Endothelial cell of umbilical vein (primary cell): ENCODE results near the gene PHOX2B. TPM values are rescaled to one million over a fixed set of nuclear protein-coding genes. Genes with fewer than 3 reads are reported as not detected.

Experiments
- BruUV-seq: library from RNA; stranded (reverse); fragments of 400-500 nt; replicated peaks from 2 replicates; lab custom pipeline; 2021; lab: Mats Ljungman, UMichigan
- CTCF ChIA-PET: fragments of 300-600, 350-600 bp; sonication (Branson Sonifier 250); formaldehyde crosslinking; loops from one replicate; lab custom pipeline; 2021; ENCODE audit warnings: antibody characterized with exemption, inconsistent platforms; lab: Charles Lee
- POLR2A ChIA-PET: fragments of 300-600, 350-600 bp; sonication (Branson Sonifier 250); formaldehyde crosslinking; loops from one replicate; lab custom pipeline; 2021; ENCODE audit warnings: antibody characterized with exemption, inconsistent platforms; lab: Charles Lee
- DNase-seq: peaks from one replicate; pipeline ENCODE4 v3.0.0-alpha.2; 2011; ENCODE audit warnings: low read depth, low spot score
- FAIRE-seq: peaks from 2 replicates; lab custom pipeline; 2011; peaks lifted over from hg19 to GRCh38; lab: Jason Lieb, UNC
- H2AFZ ChIP-seq: 2 replicates; pipeline ENCODE4 v1.6.0; 2012; ENCODE audit warnings: low read depth, low read length, control low read depth, inconsistent platforms
- H3K27ac ChIP-seq: 2 replicates; pipeline ENCODE4 v1.5.1; 2011; ENCODE audit warnings: low read depth, mild to moderate bottlenecking, control low read depth, low read length, moderate library complexity; ENCODE audit not compliant: insufficient read depth
- H3K27me3 ChIP-seq, 2 experiments: 2 replicates each; pipeline versions ENCODE4 v1.6.0 to v1.6.1; 2011; ENCODE audit warnings: low read length in 2 of 2, mixed read lengths in 1 of 2; ENCODE audit not compliant: control insufficient read depth in 2 of 2, insufficient read depth in 2 of 2
- H3K36me3 ChIP-seq, 2 experiments: 2 replicates in 1 of 2; 3 replicates in 1 of 2; pipeline ENCODE4 v1.5.1; 2011; ENCODE audit warnings: low read length in 2 of 2, mild to moderate bottlenecking in 1 of 2, moderate library complexity in 1 of 2; ENCODE audit not compliant: control insufficient read depth in 2 of 2, insufficient read depth in 2 of 2; ENCODE audit errors: extremely low read depth in 1 of 2
- H3K4me1 ChIP-seq: 3 replicates; pipeline ENCODE4 v1.5.1; 2011; ENCODE audit warnings: mild to moderate bottlenecking, low read length; ENCODE audit not compliant: control insufficient read depth, insufficient read depth; ENCODE audit errors: extremely low read depth
- H3K4me2 ChIP-seq: 2 replicates; pipeline ENCODE4 v1.6.1; 2011; ENCODE audit warnings: low read length, control low read depth, mixed read lengths; ENCODE audit not compliant: insufficient read depth
- H3K4me3 ChIP-seq, 3 experiments: fragments of 200-600 bp in 1 of 3; sonication (generic), shearing (Covaris generic) in 1 of 3; replicated peaks in 1 of 3; 2 replicates each; pipeline ENCODE4 v1.5.1; 2011 to 2016; ENCODE audit warnings: control low read depth in 3 of 3, low read length in 3 of 3, mild to moderate bottlenecking in 2 of 3, inconsistent platforms in 1 of 3, low read depth in 1 of 3, moderate library complexity in 1 of 3; ENCODE audit not compliant: insufficient read depth in 1 of 3
- H3K79me2 ChIP-seq: 2 replicates; pipeline ENCODE4 v1.6.0; 2012; ENCODE audit warnings: low read length, inconsistent platforms; ENCODE audit not compliant: control insufficient read depth, insufficient read depth
- H3K9ac ChIP-seq: replicated peaks from 2 replicates; pipeline ENCODE3; 2011; ENCODE audit warnings: low read length, control low read depth; ENCODE audit not compliant: insufficient read depth; ENCODE audit errors: extremely low read depth
- H3K9me1 ChIP-seq: replicated peaks from 3 replicates; pipeline ENCODE4 v1.6.0; 2011; ENCODE audit warnings: mild to moderate bottlenecking, low read length; ENCODE audit not compliant: control insufficient read depth, insufficient read depth; ENCODE audit errors: extremely low read depth
- H3K9me3 ChIP-seq: replicated peaks from 2 replicates; pipeline ENCODE4 v1.5.1; 2012; ENCODE audit warnings: low read length, inconsistent platforms; ENCODE audit not compliant: control insufficient read depth, insufficient read depth
- H4K20me1 ChIP-seq: replicated peaks from 2 replicates; pipeline ENCODE3; 2011; ENCODE audit warnings: mild to moderate bottlenecking, low read length; ENCODE audit not compliant: control insufficient read depth, insufficient read depth; ENCODE audit errors: extremely low read depth
- CTCF ChIP-seq, 2 donors: IDR thresholded peaks; 1 replicate in 1 of 2; 2 replicates in 1 of 2; pipeline ENCODE4 v1.5.1; 2011; ENCODE audit warnings: low read length in 2 of 2, mild to moderate bottlenecking in 2 of 2, moderate library complexity in 2 of 2, control low read depth in 1 of 2, inconsistent platforms in 1 of 2, low read depth in 1 of 2; ENCODE audit not compliant: insufficient read depth in 1 of 2; ENCODE audit errors: extremely low read depth in 1 of 2
- EZH2 ChIP-seq: IDR thresholded peaks from 2 replicates; pipeline ENCODE4 v1.6.1; 2012; ENCODE audit warnings: borderline replicate concordance, low read depth, mild to moderate bottlenecking, moderate library complexity, low read length, inconsistent platforms; ENCODE audit not compliant: severe bottlenecking
- FOS ChIP-seq: IDR thresholded peaks from 2 replicates; pipeline ENCODE4 v1.6.1; 2011; ENCODE audit warnings: mild to moderate bottlenecking, low read length, moderate library complexity, borderline replicate concordance; ENCODE audit not compliant: insufficient read depth
- GATA2 ChIP-seq: IDR thresholded peaks from 2 replicates; pipeline ENCODE4 v1.7.0; 2011; ENCODE audit warnings: low read depth, mild to moderate bottlenecking, moderate library complexity, mixed read lengths, low read length; ENCODE audit not compliant: insufficient read length, insufficient read depth
- JUN ChIP-seq: IDR thresholded peaks from 2 replicates; pipeline ENCODE4 v1.6.1; 2011; ENCODE audit warnings: borderline replicate concordance, low read depth; ENCODE audit not compliant: insufficient read length, insufficient read depth
- MYC ChIP-seq: IDR thresholded peaks from one replicate; pipeline ENCODE4 v1.6.1; 2011; ENCODE audit warnings: mild to moderate bottlenecking, low read depth, low read length
- POLR2A ChIP-seq: IDR thresholded peaks from 2 replicates; pipeline ENCODE4 v1.6.1; 2012; ENCODE audit warnings: low read depth, mild to moderate bottlenecking, control low read depth, low read length
- POLR2AphosphoS5 ChIP-seq: IDR thresholded peaks from 2 replicates; pipeline ENCODE4 v1.6.1; 2012; ENCODE audit warnings: low read depth, mild to moderate bottlenecking, control low read depth, low read length, moderate library complexity; ENCODE audit not compliant: insufficient read depth
- dilution Hi-C: fragments of 300-500 bp; cut with MboI; formaldehyde crosslinking; loops from one replicate; pipeline ENCODE4 v1.15.0; 2019; ENCODE audit warnings: low sequenced_read_pairs; ENCODE audit not compliant: extremely low pct_ligation_motif_present
- intact Hi-C: fragments of 100-400 bp; cut with micrococcal nuclease; formaldehyde crosslinking; loops from one replicate; pipeline ENCODE4 v1.10.0; 2022
- polyA plus RNA-seq, 4 experiments: library from polyadenylated mRNA; depleted of rRNA in 3 of 4; stranded (reverse) in 3 of 4; unstranded in 1 of 4; fragments of >200 nt; gene quantifications; 2 replicates each; pipeline versions ENCODE4 v1.2.1 to v1.2.3, GENCODE V29; 2011 to 2012; ENCODE audit warnings: missing spikeins in 1 of 4
- total RNA-seq: library from RNA; stranded (reverse); gene quantifications from 2 replicates; pipeline ENCODE4 v1.2.3, GENCODE V29; 2021
- TF ChIP-seq, protein P1 (sequence below): IDR thresholded peaks from 2 replicates; pipeline ENCODE4 v1.6.1; 2011; ENCODE audit not compliant: insufficient read depth, insufficient read length

PHOX2B gene
- total and polyA plus RNA-seq, 2 donors (not counting 3 experiments of a cell fraction or from before 2014, with no cell fraction given): not detected

GRCh38 chr4:41702770-41703169 is 45.8 kb downstream of the PHOX2B start:
- FAIRE-seq: no peak
- H3K9ac ChIP-seq: no peak overlapping the region
- dilution Hi-C loops: no loop called here

More at GRCh38 chr4:41702770-41703169, 45.8 kb downstream of the PHOX2B start:
- no peaks in the 10 kb centered on the region for H3K4me1 ChIP-seq
- no peak overlapping the region for H3K27ac ChIP-seq
- H3K4me2 ChIP-seq: no peak overlapping the region
- no peaks in the 10 kb centered on the region for H3K36me3 ChIP-seq
- no TSS peak for BruUV-seq
- H3K9me1 ChIP-seq: no peaks in the 10 kb centered on the region
- TF ChIP-seq EZH2: no peak
- no peak for TF ChIP-seq POLR2A
- TF ChIP-seq, protein P1, sequence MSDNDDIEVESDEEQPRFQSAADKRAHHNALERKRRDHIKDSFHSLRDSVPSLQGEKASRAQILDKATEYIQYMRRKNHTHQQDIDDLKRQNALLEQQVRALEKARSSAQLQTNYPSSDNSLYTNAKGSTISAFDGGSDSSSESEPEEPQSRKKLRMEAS: no peak
- TF ChIP-seq CTCF (IDR thresholded peaks at IDR 0.05; ENCODE audit: extremely low read depth in 1 of 2, insufficient read depth in 1 of 2, low read depth in 1 of 2, low read length in 2 of 2): no peak
- no peak for TF ChIP-seq POLR2AphosphoS5
- TF ChIP-seq JUN: no peak
- TF ChIP-seq FOS: no peak
- no peak for TF ChIP-seq MYC
- TF ChIP-seq GATA2: no peak
- no peaks in the 10 kb centered on the region for H3K9me3 ChIP-seq
- no peaks in the 10 kb centered on the region for H3K79me2 ChIP-seq
- H3K27me3 ChIP-seq: peaks cover 8 to 17% of the 10 kb centered on the region in 2 experiments
- CTCF ChIA-PET: no interaction called here
- no peak overlapping the region for H3K4me3 ChIP-seq
- POLR2A ChIA-PET: no interaction called here
- intact Hi-C loops: no loop called here
- no peak overlapping the region for H2AFZ ChIP-seq
- H4K20me1 ChIP-seq: no peaks in the 10 kb centered on the region
- DNase-seq: no peak
